Measurements from ENCODE around the gene GTSE1. TPM values are rescaled to one million over a fixed set of nuclear protein-coding genes. Genes with fewer than 3 reads are reported as not detected.

Gene GTSE1
- total RNA-seq, 1 donor from 2014 or later, result 7.2 TPM

GRCh38 chr22:46350121-46350520, 53.5 kb downstream of the GTSE1 start:
- Mint-ChIP-seq H3K27ac (ENCODE audit: unreplicated experiment) (no peak overlapping the region), H3K9me3 (ENCODE audit: low read depth) (no peaks in the 10 kb centered on the region), H3K4me3 (ENCODE audit: unreplicated experiment) (no peak overlapping the region), H3K36me3 (ENCODE audit: low read depth) (peaks cover 37% of the 10 kb centered on the region), H3K4me1 (ENCODE audit: low read depth) (peaks cover 9% of the 10 kb centered on the region), H3K27me3 (ENCODE audit: low read depth) (no peaks in the 10 kb centered on the region)
- no peak for TF ChIP-seq CTCF (IDR thresholded peaks at IDR 0.05)
- no peak for DNase-seq (ENCODE audit: low spot score)

GRCh38 chr22:46350646-46351045, 54.0 kb downstream of the GTSE1 start:
- Mint-ChIP-seq H3K27ac (ENCODE audit: unreplicated experiment) (no peak overlapping the region), H3K9me3 (ENCODE audit: low read depth) (no peaks in the 10 kb centered on the region), H3K36me3 (ENCODE audit: low read depth) (peaks cover 38% of the 10 kb centered on the region), H3K4me1 (ENCODE audit: low read depth) (peaks cover 12% of the 10 kb centered on the region), H3K27me3 (ENCODE audit: low read depth) (no peaks in the 10 kb centered on the region), H3K4me3 (ENCODE audit: unreplicated experiment) (no peak overlapping the region)
- DNase-seq (ENCODE audit: low spot score), result peak; percentile 82
- no peak for TF ChIP-seq CTCF (IDR thresholded peaks at IDR 0.05)

GRCh38 chr22:46351131-46351735, 54.6 kb downstream of the GTSE1 start:
- no peak overlapping the region for H3K4me3 Mint-ChIP-seq (ENCODE audit: unreplicated experiment)
- DNase-seq (ENCODE audit: low spot score), result peak; percentile 72
- peaks cover 12% of the 10 kb centered on the region for H3K4me1 Mint-ChIP-seq (ENCODE audit: low read depth)
- H3K27ac Mint-ChIP-seq (ENCODE audit: unreplicated experiment), result no peak overlapping the region
- H3K9me3 Mint-ChIP-seq (ENCODE audit: low read depth), result no peaks in the 10 kb centered on the region
- peaks cover 36% of the 10 kb centered on the region for H3K36me3 Mint-ChIP-seq (ENCODE audit: low read depth)
- TF ChIP-seq CTCF (IDR thresholded peaks at IDR 0.05), result no peak
- H3K27me3 Mint-ChIP-seq (ENCODE audit: low read depth), result no peaks in the 10 kb centered on the region

GRCh38 chr22:46351767-46352166, 55.1 kb downstream of the GTSE1 start:
- DNase-seq (ENCODE audit: low spot score), result peak; percentile 55
- Mint-ChIP-seq H3K4me1 (ENCODE audit: low read depth) (peaks cover 12% of the 10 kb centered on the region), H3K36me3 (ENCODE audit: low read depth) (peaks cover 31% of the 10 kb centered on the region), H3K4me3 (ENCODE audit: unreplicated experiment) (no peak overlapping the region), H3K27me3 (ENCODE audit: low read depth) (no peaks in the 10 kb centered on the region), H3K27ac (ENCODE audit: unreplicated experiment) (no peak overlapping the region), H3K9me3 (ENCODE audit: low read depth) (no peaks in the 10 kb centered on the region)
- no peak for TF ChIP-seq CTCF (IDR thresholded peaks at IDR 0.05)

GRCh38 chr22:46352276-46352675, 55.6 kb downstream of the GTSE1 start:
- H3K9me3 Mint-ChIP-seq (ENCODE audit: low read depth), result no peaks in the 10 kb centered on the region
- peaks cover 12% of the 10 kb centered on the region for H3K4me1 Mint-ChIP-seq (ENCODE audit: low read depth)
- no peak for TF ChIP-seq CTCF (IDR thresholded peaks at IDR 0.05)
- H3K27ac Mint-ChIP-seq (ENCODE audit: unreplicated experiment), result peak overlapping the region; percentile 22
- peak; percentile 38 for DNase-seq (ENCODE audit: low spot score)
- peaks cover 29% of the 10 kb centered on the region for H3K36me3 Mint-ChIP-seq (ENCODE audit: low read depth)
- no peaks in the 10 kb centered on the region for H3K27me3 Mint-ChIP-seq (ENCODE audit: low read depth)
- H3K4me3 Mint-ChIP-seq (ENCODE audit: unreplicated experiment), result no peak overlapping the region
